A204.1 (cell line): Measurements from ENCODE around the gene KCNQ1.
A peak's percentile ranks its signal among the peaks of the same experiment; 100 is the strongest.

Experiments
- FAIRE-seq: peaks from 2 replicates; lab custom pipeline; 2012; peaks lifted over from hg19 to GRCh38; lab: Jason Lieb, UNC

The KCNQ1 gene

GRCh38 chr11:2688381-2689231, 243.8 kb downstream of the KCNQ1 start:
- no peak for FAIRE-seq

GRCh38 chr11:2689651-2690575, 245.1 kb downstream of the KCNQ1 start:
- no peak for FAIRE-seq

GRCh38 chr11:2690596-2691354, 246.0 kb downstream of the KCNQ1 start:
- FAIRE-seq: no peak

GRCh38 chr11:2691355-2691761, 246.6 kb downstream of the KCNQ1 start:
- FAIRE-seq: no peak

GRCh38 chr11:2691991-2692875, 247.4 kb downstream of the KCNQ1 start:
- FAIRE-seq: no peak

GRCh38 chr11:2693271-2694261, 248.8 kb downstream of the KCNQ1 start:
- no peak for FAIRE-seq

- no peak for FAIRE-seq
These were observed 249.7 kb downstream of the KCNQ1 start for GRCh38 chr11:2694495-2694894.

GRCh38 chr11:2694995-2695939, 250.5 kb downstream of the KCNQ1 start:
- no peak for FAIRE-seq

GRCh38 chr11:2696455-2696854, 251.6 kb downstream of the KCNQ1 start:
- no peak for FAIRE-seq

GRCh38 chr11:2697866-2698265, 253.1 kb downstream of the KCNQ1 start:
- FAIRE-seq: no peak

- FAIRE-seq: no peak
These were observed 253.8 kb downstream of the KCNQ1 start for GRCh38 chr11:2698386-2699184.

GRCh38 chr11:2699185-2699530, 254.3 kb downstream of the KCNQ1 start:
- no peak for FAIRE-seq

- FAIRE-seq: peak; percentile 32
These were observed 255.0 kb downstream of the KCNQ1 start, which contains the start of gene KCNQ1OT1 for GRCh38 chr11:2699531-2700414. KCNQ1OT1 (minus strand) TSS chr11:2699994.

- no peak for FAIRE-seq
These were observed 255.8 kb downstream of the KCNQ1 start for GRCh38 chr11:2700415-2701211.

GRCh38 chr11:2701230-2701629, 256.4 kb downstream of the KCNQ1 start:
- FAIRE-seq: no peak

GRCh38 chr11:2701898-2702434, 257.2 kb downstream of the KCNQ1 start:
- no peak for FAIRE-seq
